Osteoblast (primary cell): ENCODE measurements around the gene TOLLIP. TPM values are rescaled to one million over a fixed set of nuclear protein-coding genes. Genes with fewer than 3 reads are reported as not detected.
A peak's percentile ranks its signal among the peaks of the same experiment; 100 is the strongest.

Source experiments
- DNase-seq: peaks from one replicate; pipeline ENCODE4 v3.0.0; 2011; ENCODE audit warnings: low spot score, mixed read lengths; ENCODE audit not compliant: insufficient read length; ENCODE audit errors: missing footprints
- H2AFZ ChIP-seq: 2 replicates; pipeline ENCODE4 v1.6.0; 2011; ENCODE audit warnings: mild to moderate bottlenecking, low read length
- H3K27ac ChIP-seq: 2 replicates; pipeline ENCODE4 v1.5.1; 2011; ENCODE audit warnings: mild to moderate bottlenecking, low read depth, low read length, moderate library complexity
- H3K27me3 ChIP-seq: 2 replicates; pipeline ENCODE4 v1.6.0; 2012; ENCODE audit warnings: mild to moderate bottlenecking, control low read depth, inconsistent platforms, low read length, moderate library complexity; ENCODE audit not compliant: insufficient read depth
- H3K36me3 ChIP-seq: 2 replicates; pipeline ENCODE4 v1.5.1; 2011; ENCODE audit warnings: mild to moderate bottlenecking, low read length, control low read depth, moderate library complexity; ENCODE audit not compliant: insufficient read depth
- H3K4me1 ChIP-seq: 2 replicates; pipeline ENCODE4 v1.5.1; 2011; ENCODE audit warnings: mild to moderate bottlenecking, low read length, control low read depth, moderate library complexity; ENCODE audit not compliant: insufficient read depth
- H3K4me2 ChIP-seq: 2 replicates; pipeline ENCODE4 v1.6.0; 2011; ENCODE audit warnings: mild to moderate bottlenecking, low read length; ENCODE audit not compliant: insufficient read depth
- H3K4me3 ChIP-seq: fragments of 200-600 bp; sonication (generic); 3 replicates; pipeline ENCODE4 v1.5.1; 2012; ENCODE audit warnings: mild to moderate bottlenecking, low read length, inconsistent platforms; ENCODE audit not compliant: insufficient read depth
- H3K79me2 ChIP-seq: 2 replicates; pipeline ENCODE4 v1.6.0; 2012; ENCODE audit warnings: mild to moderate bottlenecking, low read length, control low read depth, inconsistent platforms; ENCODE audit not compliant: insufficient read depth
- H3K9me3 ChIP-seq: 2 replicates; pipeline ENCODE4 v1.5.1; 2011; ENCODE audit warnings: low read depth, low read length, control low read depth
- H4K20me1 ChIP-seq: 2 replicates; pipeline ENCODE4 v1.6.0; 2012; ENCODE audit warnings: mild to moderate bottlenecking, low read length, control low read depth; ENCODE audit not compliant: insufficient read depth
- total RNA-seq: library from RNA; depleted of rRNA; stranded (reverse); fragments of >200 nt; gene quantifications from 2 replicates; pipeline ENCODE4 v1.2.3, GENCODE V29; 2012
- TF ChIP-seq, protein P1 (sequence below): IDR thresholded peaks from 2 replicates; pipeline ENCODE4 v1.5.1; 2011; ENCODE audit warnings: mild to moderate bottlenecking, low read depth, low read length, moderate library complexity; ENCODE audit errors: extremely low read depth

Gene TOLLIP
- total RNA-seq, 1 donor, result 30.8 TPM

DNA sequence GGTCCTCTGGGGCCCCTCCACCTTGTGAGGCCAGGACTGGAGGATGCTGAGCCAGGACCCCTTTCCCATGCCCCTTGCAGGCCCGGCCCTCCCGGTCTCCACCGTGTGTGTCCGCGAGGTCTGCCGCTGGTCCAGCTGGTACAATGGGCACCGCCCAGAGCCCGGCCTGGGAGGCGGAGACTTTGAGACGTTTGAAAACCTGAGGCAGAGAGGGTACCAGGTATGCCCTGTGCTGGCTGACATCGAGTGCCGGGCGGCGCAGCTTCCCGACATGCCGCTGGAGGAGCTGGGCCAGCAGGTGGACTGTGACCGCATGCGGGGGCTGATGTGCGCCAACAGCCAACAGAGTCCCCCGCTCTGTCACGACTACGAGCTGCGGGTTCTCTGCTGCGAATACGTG lies 68.7 kb downstream of the TOLLIP start:
- H3K4me3 ChIP-seq, result no peak overlapping the region
- no peaks in the 10 kb centered on the region for H3K27me3 ChIP-seq
- no peaks in the 10 kb centered on the region for H3K36me3 ChIP-seq
- H4K20me1 ChIP-seq, result no peaks in the 10 kb centered on the region
- TF ChIP-seq, protein P1, sequence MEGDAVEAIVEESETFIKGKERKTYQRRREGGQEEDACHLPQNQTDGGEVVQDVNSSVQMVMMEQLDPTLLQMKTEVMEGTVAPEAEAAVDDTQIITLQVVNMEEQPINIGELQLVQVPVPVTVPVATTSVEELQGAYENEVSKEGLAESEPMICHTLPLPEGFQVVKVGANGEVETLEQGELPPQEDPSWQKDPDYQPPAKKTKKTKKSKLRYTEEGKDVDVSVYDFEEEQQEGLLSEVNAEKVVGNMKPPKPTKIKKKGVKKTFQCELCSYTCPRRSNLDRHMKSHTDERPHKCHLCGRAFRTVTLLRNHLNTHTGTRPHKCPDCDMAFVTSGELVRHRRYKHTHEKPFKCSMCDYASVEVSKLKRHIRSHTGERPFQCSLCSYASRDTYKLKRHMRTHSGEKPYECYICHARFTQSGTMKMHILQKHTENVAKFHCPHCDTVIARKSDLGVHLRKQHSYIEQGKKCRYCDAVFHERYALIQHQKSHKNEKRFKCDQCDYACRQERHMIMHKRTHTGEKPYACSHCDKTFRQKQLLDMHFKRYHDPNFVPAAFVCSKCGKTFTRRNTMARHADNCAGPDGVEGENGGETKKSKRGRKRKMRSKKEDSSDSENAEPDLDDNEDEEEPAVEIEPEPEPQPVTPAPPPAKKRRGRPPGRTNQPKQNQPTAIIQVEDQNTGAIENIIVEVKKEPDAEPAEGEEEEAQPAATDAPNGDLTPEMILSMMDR, result no peak
- no peak overlapping the region for H3K27ac ChIP-seq
- H2AFZ ChIP-seq, result no peak overlapping the region
- H3K79me2 ChIP-seq, result no peaks in the 10 kb centered on the region
- no peak for DNase-seq
- no peak overlapping the region for H3K4me2 ChIP-seq
- H3K4me1 ChIP-seq, result no peaks in the 10 kb centered on the region
- no peaks in the 10 kb centered on the region for H3K9me3 ChIP-seq

DNA sequence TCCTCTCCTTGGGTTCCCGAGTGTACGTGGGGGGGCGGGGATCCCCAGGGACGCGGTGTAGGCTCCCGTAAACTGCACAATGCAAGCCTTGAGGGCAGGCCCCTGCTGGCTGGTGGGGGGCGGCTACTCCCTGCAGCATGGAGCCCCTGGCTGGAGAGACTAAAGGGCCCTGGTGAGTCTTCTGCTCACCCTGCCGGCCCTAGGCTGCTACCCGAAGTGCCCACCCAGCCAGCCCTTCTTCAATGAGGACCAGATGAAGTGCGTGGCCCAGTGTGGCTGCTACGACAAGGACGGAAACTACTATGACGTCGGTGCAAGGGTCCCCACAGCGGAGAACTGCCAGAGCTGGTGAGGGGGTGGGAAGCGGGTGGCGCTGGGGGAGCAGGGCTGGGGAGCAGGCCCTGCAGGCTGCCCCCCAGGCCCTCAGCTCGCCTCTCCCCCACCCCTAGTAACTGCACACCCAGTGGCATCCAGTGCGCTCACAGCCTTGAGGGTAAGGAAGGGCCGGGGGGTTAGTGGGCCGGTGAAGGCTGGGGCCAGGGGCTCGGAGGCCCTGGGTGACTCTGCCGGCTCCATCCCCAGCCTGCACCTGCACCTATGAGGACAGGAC lies 69.7 kb downstream of the TOLLIP start:
- Histone ChIP-seq H3K27me3 (no peaks in the 10 kb centered on the region), H3K79me2 (no peaks in the 10 kb centered on the region), H3K4me3 (no peak overlapping the region), H2AFZ (no peak overlapping the region), H3K9me3 (no peaks in the 10 kb centered on the region), H3K36me3 (no peaks in the 10 kb centered on the region), H4K20me1 (no peaks in the 10 kb centered on the region), H3K4me2 (no peak overlapping the region), H3K4me1 (no peaks in the 10 kb centered on the region), H3K27ac (no peak overlapping the region)
- TF ChIP-seq, protein P1, result no peak
- no peak for DNase-seq

DNA sequence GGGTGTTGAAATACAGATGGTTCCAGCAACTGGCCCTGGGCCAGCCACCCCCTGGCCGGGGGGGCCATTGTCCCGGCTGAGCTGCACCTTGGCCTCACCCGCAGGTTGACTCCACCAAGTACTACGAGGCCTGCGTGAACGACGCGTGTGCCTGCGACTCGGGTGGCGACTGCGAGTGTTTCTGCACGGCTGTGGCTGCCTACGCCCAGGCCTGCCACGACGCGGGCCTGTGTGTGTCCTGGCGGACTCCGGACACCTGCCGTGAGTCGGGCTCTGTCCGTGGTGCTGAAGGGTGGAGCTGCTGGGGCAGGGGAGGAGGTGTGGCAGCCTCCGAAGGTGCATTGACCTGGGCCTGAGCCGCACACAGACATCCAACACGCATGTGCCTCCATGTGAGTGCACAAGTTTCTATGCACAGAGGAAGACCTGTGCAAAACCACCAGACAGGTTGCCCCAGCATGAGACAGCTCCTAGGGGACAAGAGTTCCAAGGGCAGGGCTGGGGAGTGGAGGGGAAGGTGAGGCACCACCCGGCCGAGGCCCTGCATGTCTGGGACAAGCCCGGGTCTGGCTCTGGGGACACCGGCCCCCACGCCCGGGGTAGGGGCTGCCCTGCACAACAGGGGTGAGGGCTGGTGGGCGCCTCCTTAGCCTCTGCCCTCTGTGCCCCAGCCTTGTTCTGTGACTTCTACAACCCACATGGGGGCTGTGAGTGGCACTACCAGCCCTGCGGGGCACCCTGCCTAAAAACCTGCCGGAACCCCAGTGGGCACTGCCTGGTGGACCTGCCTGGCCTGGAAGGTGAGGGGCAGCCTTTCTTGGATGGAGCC lies 70.5 kb downstream of the TOLLIP start:
- H3K27me3 ChIP-seq, result no peaks in the 10 kb centered on the region
- no peaks in the 10 kb centered on the region for H3K9me3 ChIP-seq
- TF ChIP-seq, protein P1, result no peak

DNA sequence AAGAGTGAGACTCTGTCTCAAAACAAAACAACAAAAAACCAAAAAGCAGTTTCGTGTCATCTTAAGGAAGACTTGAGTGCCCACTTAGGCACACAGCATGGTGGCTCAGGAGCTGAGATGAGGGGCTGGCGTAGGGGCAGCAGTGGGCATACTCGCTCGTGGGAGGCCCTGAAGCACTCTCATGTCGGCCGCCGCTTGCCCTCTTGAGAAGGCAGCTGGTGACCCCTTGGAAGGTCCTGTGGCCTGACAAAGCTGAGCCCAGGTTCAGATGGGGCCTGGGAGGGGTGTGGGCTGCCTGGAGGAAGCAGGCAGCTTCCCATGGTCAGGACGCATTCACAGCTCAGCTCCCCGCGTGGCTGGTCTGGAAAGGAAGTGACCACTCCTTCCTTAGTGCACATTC lies 71.6 kb downstream of the TOLLIP start:
- H3K4me2 ChIP-seq, result no peak overlapping the region
- no peaks in the 10 kb centered on the region for H3K4me1 ChIP-seq
- no peak overlapping the region for H3K4me3 ChIP-seq
- H3K27ac ChIP-seq, result no peak overlapping the region
- no peaks in the 10 kb centered on the region for H3K36me3 ChIP-seq
- no peak overlapping the region for H2AFZ ChIP-seq
- no peaks in the 10 kb centered on the region for H3K27me3 ChIP-seq
- DNase-seq, result peak; percentile 85
- TF ChIP-seq, protein P1, result no peak
- no peaks in the 10 kb centered on the region for H4K20me1 ChIP-seq
- H3K79me2 ChIP-seq, result no peaks in the 10 kb centered on the region
- no peaks in the 10 kb centered on the region for H3K9me3 ChIP-seq

More for the DNA sequence above, 70.5 kb downstream of the TOLLIP start:
- H4K20me1 ChIP-seq, result no peaks in the 10 kb centered on the region
- no peak overlapping the region for H3K27ac ChIP-seq
- no peaks in the 10 kb centered on the region for H3K79me2 ChIP-seq
- no peak overlapping the region for H3K4me3 ChIP-seq
- no peak for DNase-seq
- no peaks in the 10 kb centered on the region for H3K4me1 ChIP-seq
- no peak overlapping the region for H2AFZ ChIP-seq
- H3K36me3 ChIP-seq, result no peaks in the 10 kb centered on the region
- H3K4me2 ChIP-seq, result no peak overlapping the region
